Osteoblast (primary cell): Measurements from ENCODE around the gene REC114. TPM values are rescaled to one million over a fixed set of nuclear protein-coding genes. Genes with fewer than 3 reads are reported as not detected.
"Not testable (repeated sequence)": the region's sequence is repeated elsewhere in the genome, so short reads cannot be mapped to it uniquely, and the experiment has no call there.

Source experiments
- DNase-seq: peaks from one replicate; pipeline ENCODE4 v3.0.0; 2011; ENCODE audit warnings: low spot score, mixed read lengths; ENCODE audit not compliant: insufficient read length; ENCODE audit errors: missing footprints
- H2AFZ ChIP-seq: 2 replicates; pipeline ENCODE4 v1.6.0; 2011; ENCODE audit warnings: mild to moderate bottlenecking, low read length
- H3K27ac ChIP-seq: 2 replicates; pipeline ENCODE4 v1.5.1; 2011; ENCODE audit warnings: mild to moderate bottlenecking, low read depth, low read length, moderate library complexity
- H3K27me3 ChIP-seq: 2 replicates; pipeline ENCODE4 v1.6.0; 2012; ENCODE audit warnings: mild to moderate bottlenecking, control low read depth, inconsistent platforms, low read length, moderate library complexity; ENCODE audit not compliant: insufficient read depth
- H3K36me3 ChIP-seq: 2 replicates; pipeline ENCODE4 v1.5.1; 2011; ENCODE audit warnings: mild to moderate bottlenecking, low read length, control low read depth, moderate library complexity; ENCODE audit not compliant: insufficient read depth
- H3K4me1 ChIP-seq: 2 replicates; pipeline ENCODE4 v1.5.1; 2011; ENCODE audit warnings: mild to moderate bottlenecking, low read length, control low read depth, moderate library complexity; ENCODE audit not compliant: insufficient read depth
- H3K4me2 ChIP-seq: 2 replicates; pipeline ENCODE4 v1.6.0; 2011; ENCODE audit warnings: mild to moderate bottlenecking, low read length; ENCODE audit not compliant: insufficient read depth
- H3K4me3 ChIP-seq: fragments of 200-600 bp; sonication (generic); 3 replicates; pipeline ENCODE4 v1.5.1; 2012; ENCODE audit warnings: mild to moderate bottlenecking, low read length, inconsistent platforms; ENCODE audit not compliant: insufficient read depth
- H3K79me2 ChIP-seq: 2 replicates; pipeline ENCODE4 v1.6.0; 2012; ENCODE audit warnings: mild to moderate bottlenecking, low read length, control low read depth, inconsistent platforms; ENCODE audit not compliant: insufficient read depth
- H3K9me3 ChIP-seq: 2 replicates; pipeline ENCODE4 v1.5.1; 2011; ENCODE audit warnings: low read depth, low read length, control low read depth
- H4K20me1 ChIP-seq: 2 replicates; pipeline ENCODE4 v1.6.0; 2012; ENCODE audit warnings: mild to moderate bottlenecking, low read length, control low read depth; ENCODE audit not compliant: insufficient read depth
- total RNA-seq: library from RNA; depleted of rRNA; stranded (reverse); fragments of >200 nt; gene quantifications from 2 replicates; pipeline ENCODE4 v1.2.3, GENCODE V29; 2012
- TF ChIP-seq, protein P1 (sequence below): IDR thresholded peaks from 2 replicates; pipeline ENCODE4 v1.5.1; 2011; ENCODE audit warnings: mild to moderate bottlenecking, low read depth, low read length, moderate library complexity; ENCODE audit errors: extremely low read depth

REC114 gene
- total RNA-seq, 1 donor = not detected

DNA sequence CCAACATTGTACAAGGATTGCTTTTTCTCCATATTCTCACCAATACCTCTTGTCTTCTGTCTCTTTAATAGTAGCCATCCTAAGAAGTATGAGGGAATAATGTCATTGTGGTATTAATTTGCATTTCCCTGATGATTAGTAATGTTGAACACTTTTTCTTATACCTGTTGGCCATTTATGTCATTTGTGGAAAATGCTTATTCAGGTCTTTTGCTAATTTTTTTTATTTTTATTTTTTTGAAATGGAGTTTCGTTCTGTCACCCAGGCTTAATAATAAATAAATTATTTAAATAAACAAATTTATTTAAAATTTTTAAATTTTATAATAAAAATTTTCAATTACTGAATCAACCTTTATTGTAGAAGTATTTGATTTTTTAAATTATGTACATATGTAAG lies 37.1 kb downstream of the REC114 start:
- Histone ChIP-seq H3K36me3 (no peaks in the 10 kb centered on the region), H3K4me2 (no peak overlapping the region)
- no peak for DNase-seq

DNA sequence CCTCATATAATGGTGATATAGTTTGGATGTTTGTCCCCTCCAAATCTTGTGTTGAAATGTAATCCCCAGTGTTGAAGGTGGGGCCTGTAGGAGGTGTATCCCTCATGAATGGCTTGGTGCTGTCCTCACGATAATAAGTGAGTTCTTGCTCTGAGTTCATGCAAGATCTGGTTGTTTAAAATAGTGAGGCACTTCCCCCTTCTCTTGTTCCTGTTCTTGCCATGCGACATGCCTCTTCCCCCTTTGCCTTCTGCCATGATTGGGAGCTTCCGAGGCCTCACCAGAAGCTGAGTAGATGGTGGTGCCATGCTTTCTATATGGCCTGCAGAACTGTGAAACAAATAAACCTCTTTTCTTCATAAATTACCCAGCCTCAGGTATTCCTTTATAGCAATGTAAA lies 39.2 kb downstream of the REC114 start:
- Histone ChIP-seq H4K20me1 (no peaks in the 10 kb centered on the region), H3K9me3 (no peaks in the 10 kb centered on the region), H3K4me1 (no peaks in the 10 kb centered on the region), H3K4me3 (no peak overlapping the region), H3K27ac (no peak overlapping the region), H3K79me2 (no peaks in the 10 kb centered on the region), H3K4me2 (no peak overlapping the region), H3K36me3 (no peaks in the 10 kb centered on the region), H2AFZ (no peak overlapping the region), H3K27me3 (peaks cover 4% of the 10 kb centered on the region)
- no peak for DNase-seq
- TF ChIP-seq, protein P1, sequence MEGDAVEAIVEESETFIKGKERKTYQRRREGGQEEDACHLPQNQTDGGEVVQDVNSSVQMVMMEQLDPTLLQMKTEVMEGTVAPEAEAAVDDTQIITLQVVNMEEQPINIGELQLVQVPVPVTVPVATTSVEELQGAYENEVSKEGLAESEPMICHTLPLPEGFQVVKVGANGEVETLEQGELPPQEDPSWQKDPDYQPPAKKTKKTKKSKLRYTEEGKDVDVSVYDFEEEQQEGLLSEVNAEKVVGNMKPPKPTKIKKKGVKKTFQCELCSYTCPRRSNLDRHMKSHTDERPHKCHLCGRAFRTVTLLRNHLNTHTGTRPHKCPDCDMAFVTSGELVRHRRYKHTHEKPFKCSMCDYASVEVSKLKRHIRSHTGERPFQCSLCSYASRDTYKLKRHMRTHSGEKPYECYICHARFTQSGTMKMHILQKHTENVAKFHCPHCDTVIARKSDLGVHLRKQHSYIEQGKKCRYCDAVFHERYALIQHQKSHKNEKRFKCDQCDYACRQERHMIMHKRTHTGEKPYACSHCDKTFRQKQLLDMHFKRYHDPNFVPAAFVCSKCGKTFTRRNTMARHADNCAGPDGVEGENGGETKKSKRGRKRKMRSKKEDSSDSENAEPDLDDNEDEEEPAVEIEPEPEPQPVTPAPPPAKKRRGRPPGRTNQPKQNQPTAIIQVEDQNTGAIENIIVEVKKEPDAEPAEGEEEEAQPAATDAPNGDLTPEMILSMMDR = no peak

More for the DNA sequence above, 37.1 kb downstream of the REC114 start:
- no peaks in the 10 kb centered on the region for H3K9me3 ChIP-seq
- no peaks in the 10 kb centered on the region for H3K4me1 ChIP-seq
- H3K79me2 ChIP-seq = no peaks in the 10 kb centered on the region
- H3K27ac ChIP-seq = no peak overlapping the region
- peaks cover 4% of the 10 kb centered on the region for H3K27me3 ChIP-seq
- H3K4me3 ChIP-seq = no peak overlapping the region
- TF ChIP-seq, protein P1 = no peak
- H2AFZ ChIP-seq = no peak overlapping the region
- no peaks in the 10 kb centered on the region for H4K20me1 ChIP-seq

DNA sequence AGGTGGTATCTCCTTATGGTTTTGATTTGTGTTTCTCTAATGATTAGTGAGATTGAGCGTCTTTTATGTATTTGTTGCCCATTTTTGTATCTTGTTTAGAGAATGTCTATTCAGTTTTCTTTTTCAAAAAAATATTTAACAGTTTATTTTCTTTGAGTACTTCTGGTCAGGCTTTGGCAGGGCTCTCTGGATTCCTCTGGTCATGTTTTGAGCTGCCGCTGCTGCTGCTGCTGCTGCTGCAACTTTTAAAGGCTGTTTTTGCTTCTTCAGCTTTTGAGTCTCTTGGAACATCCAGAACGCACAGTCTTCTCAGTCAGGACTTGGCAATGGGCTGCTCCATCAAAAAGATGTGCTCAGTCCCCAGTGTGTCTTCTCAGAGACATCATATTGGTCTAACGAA lies 40.1 kb downstream of the REC114 start:
- TF ChIP-seq, protein P1 = no peak

DNA sequence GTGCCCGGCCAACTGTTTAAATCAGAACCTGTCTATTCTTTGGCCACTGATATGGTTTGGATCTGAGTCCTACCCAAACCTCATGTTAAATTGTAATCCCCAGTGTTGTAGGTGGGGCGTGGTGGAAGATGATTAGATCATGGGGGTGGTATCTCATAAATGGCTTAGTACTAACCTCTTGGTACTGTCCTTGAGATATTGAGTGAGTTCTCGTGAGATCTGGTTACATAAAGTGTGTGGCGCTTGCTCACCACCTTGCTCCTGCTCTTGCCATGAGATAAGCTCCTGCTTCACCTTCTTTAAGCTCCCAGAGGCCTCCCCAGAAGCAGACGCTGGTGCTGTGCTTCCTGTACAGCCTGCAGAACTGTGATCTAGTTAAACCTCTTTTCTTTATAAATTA lies 42.4 kb downstream of the REC114 start:
- no peak overlapping the region for H3K27ac ChIP-seq
- no peak for DNase-seq

More for the DNA sequence above, 40.1 kb downstream of the REC114 start:
- Histone ChIP-seq H3K36me3 (no peaks in the 10 kb centered on the region), H4K20me1 (no peaks in the 10 kb centered on the region), H3K79me2 (no peaks in the 10 kb centered on the region), H3K4me3 (no peak overlapping the region), H3K4me1 (no peaks in the 10 kb centered on the region), H2AFZ (no peak overlapping the region), H3K9me3 (no peaks in the 10 kb centered on the region), H3K27ac (no peak overlapping the region), H3K4me2 (no peak overlapping the region), H3K27me3 (peaks cover 4% of the 10 kb centered on the region)
- DNase-seq = no peak

DNA sequence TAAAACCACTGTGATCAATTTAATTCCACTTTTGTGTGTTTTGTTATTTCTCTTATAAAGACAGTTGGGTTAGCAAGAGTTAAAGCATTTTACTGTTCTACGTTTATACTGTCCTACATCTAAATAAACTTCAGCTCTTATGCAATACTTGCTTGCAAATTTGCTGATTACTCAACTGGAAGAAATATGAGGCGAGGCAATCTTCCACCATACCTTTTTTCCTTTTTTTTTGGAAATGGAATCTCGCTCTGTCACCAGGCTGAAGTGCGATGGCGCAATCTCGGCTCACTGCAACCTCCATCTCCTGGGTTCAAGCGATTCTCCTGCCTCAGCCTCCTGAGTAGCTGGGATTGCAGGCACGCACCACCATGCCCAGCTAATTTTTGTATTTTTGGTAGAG lies 42.9 kb downstream of the REC114 start:
- not testable (repeated sequence) for H3K27me3 ChIP-seq, H2AFZ ChIP-seq, H3K4me2 ChIP-seq, H3K79me2 ChIP-seq, H3K4me3 ChIP-seq, H3K4me1 ChIP-seq, DNase-seq, H3K36me3 ChIP-seq, H4K20me1 ChIP-seq, H3K27ac ChIP-seq, H3K9me3 ChIP-seq

More for the DNA sequence above, 42.4 kb downstream of the REC114 start:
- no peaks in the 10 kb centered on the region for H3K4me1 ChIP-seq
- H3K4me2 ChIP-seq = no peak overlapping the region
- TF ChIP-seq, protein P1 = no peak
- no peaks in the 10 kb centered on the region for H3K9me3 ChIP-seq
- H3K27me3 ChIP-seq = peaks cover 4% of the 10 kb centered on the region
- no peak overlapping the region for H2AFZ ChIP-seq
- no peaks in the 10 kb centered on the region for H4K20me1 ChIP-seq
- H3K4me3 ChIP-seq = no peak overlapping the region
- no peaks in the 10 kb centered on the region for H3K79me2 ChIP-seq
- H3K36me3 ChIP-seq = no peaks in the 10 kb centered on the region
